HG02973 (cell line): ENCODE results near the gene GALNT9.
"Not testable (repeated sequence)": the region's sequence is repeated elsewhere in the genome, so short reads cannot be mapped to it uniquely, and the experiment has no call there.

Source experiments
- ATAC-seq: cut with Tn5 transposase; IDR thresholded peaks from one replicate; pipeline ENCODE4 v1.9.1; 2021; ENCODE audit warnings: moderate library complexity; ENCODE audit not compliant: unreplicated experiment

Gene GALNT9

DNA sequence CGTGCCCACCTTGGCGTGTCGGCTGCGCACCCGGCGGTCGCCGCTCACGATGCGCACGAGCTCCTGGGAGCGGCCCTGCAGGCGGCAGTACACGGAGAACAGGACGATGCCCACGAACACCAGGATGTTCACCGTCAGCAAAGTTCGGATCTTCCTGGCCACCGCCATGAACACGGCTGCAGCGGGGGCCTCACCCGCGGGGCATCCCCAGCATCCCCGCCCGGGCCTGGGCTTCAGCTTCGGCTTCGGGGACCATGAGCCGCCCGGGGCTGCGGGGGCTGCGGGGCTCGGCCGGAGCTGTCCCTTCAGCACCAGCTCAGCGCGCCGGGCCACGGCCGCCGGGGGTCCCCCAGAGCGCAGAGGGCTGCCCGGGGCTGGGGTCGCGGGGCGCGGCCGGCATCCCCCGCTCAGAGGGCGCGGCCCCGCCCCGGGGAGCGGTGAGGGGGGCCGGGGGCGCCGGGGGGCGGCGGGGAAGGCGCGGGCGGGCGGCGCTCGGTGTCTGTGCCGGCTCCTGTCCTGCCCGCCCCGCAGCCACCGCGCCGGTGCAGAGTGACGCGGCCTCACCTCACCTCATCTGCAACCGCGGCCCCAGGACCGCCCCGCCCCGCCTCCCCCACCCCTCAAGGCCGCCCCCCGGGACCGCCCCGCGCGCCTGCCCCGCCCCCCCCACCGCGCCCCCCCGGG is at the start of gene GALNT9:
Gene GALNT9 (minus strand): TSS at position 554 of the 684 bp plus-strand sequence. CDS start 386 bp downstream, at position 168.
- no peak for ATAC-seq

DNA sequence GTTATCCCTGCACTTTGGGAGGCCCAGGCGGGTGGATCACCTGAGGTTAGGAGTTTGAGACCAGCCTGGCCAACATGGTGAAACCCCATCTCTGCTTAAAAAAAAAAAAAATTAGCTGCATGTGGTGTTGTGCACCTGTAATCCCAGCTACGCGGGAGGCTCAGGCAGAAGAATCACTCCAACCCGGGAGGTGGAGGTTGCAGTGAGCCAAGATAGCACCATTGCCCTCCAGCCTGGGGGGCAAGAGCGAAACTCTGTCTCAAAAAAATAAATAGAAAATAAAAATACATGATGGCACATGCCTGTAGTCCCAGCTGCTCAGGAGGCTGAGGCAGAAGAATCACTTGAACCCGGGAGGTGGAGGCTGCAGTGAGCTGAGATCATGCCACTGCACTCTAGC is 49.7 kb upstream of the GALNT9 start:
- ATAC-seq: not testable (repeated sequence)

DNA sequence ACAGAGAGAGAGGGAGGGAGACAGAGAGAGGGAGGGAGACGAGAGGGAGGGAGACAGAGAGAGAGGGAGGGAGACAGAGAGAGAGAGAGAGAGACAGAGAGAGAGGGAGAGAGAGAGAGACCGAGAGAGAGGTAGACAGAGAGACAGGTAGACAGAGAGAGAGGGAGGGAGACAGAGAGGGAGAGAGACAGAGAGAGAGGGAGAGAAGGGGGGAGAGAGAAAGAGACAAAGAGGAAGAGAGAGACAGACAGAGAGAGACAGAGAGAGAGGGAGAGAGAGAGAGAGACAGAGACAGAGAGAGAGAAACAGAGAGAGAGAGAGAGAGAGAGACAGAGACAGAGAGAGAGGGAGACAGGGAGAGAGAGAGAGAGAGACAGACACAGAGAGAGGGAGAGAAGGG is 47.8 kb upstream of the GALNT9 start:
- ATAC-seq: no peak

DNA sequence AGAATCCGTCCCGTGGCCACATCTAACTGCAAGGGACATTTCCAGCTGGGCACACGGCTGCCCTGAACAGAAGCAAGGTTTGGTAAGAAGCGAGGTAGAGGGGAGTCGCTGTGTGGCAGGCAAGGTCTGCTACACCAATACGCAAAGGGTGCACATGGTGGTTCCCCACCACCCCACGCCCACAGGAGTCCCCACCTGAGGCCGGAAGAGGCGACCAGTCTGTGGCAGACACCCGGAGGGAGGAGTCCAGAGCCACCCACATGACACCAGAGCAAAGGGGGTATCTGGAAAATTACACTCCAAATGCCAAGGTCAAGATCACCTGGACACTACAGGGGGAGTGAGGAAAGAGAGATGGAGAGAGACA is 47.1 kb upstream of the GALNT9 start:
- ATAC-seq: no peak

DNA sequence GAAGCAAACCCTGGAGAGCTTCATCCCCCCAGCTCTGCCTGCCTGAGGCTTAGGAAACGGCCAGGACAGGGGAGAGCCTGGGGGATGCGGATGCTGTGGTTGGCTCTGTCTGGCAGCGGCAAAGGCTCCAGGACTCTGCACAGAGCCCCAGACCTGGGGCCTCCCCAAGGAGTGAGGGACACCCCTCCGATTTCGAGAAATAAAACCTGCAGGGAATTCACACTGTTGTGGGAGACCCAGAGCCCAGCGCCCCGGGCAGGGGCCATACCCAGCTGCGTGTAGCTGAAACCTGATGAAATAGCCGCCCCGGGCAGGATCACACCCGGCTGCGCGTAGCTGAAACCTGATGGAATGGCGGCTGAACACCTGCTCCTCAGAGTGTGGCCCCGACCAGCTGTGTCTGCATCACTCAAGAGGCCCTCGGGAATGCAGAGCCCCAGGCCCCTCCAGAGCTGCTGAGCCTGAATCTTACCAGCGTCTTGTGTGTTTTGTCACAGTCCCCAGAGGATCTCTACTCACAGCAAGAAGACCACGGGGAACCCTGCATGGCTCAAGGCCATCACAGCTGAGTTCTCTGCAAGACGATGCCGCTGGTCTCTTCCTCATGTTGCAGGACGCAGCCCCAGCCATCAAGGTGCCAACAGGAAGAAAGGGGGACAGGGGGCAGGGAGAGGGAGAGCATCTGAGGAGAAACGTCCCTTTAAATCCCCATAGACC is 46.5 kb upstream of the GALNT9 start:
- ATAC-seq: no peak

DNA sequence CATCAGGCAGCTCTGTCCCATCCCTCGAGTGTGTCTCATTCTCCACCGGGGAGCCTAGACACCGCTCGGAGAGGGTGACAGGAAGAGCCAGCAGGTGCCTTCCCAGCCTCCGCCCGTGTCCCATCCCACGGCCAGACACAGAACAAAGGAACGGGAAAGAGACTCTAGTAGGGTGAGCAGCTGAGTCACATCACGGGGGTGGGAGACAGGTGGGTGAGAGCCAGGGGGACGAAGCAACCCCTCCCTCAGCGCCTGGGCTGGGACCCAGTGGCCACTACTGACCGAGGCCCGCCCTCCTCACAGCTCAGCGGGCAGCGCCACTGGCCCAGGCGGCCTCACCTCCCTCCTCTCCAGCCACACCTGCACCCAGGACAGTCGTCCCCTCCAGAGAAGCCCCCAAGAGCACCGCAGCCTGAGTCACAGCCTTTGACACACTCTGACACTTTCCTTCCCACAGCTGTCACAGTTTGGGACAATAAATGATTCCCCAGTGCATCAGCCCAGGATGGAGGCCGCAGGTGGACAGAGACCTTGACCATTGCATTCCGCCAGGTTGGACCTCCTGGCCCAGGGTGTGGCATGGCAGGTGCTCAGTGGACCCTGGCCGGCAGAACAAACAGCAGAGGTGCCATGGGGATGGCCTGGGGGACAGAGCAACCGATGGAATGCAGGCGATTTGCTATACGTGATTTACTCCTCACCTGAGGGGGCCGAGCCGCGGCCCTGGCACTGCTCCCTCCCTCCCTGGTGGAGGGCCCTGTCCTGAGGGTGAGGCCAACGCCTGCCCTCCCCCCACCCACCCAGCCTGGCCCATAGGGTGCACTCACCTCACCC is 45.4 kb upstream of the GALNT9 start:
- no peak for ATAC-seq

DNA sequence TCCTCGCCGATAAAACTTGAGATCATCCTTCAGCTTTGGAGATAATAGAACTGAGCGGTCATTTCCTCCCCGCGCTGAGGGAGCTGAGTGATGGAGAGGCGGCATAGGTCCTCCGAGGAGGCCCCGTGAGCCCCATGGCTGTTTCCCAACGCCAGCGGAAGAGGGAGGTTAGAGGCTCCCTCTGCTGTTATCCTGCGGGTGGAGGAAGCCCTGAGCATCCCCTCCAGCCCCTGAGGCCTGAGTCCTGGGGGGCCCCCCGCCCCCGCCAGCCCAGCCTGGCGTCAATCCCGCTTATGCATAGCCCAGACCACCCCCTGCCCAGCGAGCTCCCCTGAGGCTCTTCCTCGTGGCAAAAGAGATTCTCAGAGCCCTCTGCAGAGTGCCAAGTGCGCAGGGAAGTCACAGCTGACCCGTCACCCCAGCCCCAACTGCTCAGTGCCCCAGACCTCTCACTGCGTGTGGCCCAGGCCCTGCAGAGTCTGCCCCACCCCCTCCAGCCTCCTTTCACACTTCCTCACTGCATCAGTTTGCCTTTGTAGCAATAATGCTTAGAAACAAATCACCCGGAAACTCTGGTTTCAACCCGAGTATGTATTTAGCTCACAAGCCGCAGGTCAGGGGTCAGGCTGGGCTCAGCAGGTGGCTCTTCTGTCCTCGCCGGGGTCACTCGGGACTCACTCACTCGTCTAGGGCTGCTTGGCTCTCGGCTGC is 44.7 kb upstream of the GALNT9 start:
- no peak for ATAC-seq

DNA sequence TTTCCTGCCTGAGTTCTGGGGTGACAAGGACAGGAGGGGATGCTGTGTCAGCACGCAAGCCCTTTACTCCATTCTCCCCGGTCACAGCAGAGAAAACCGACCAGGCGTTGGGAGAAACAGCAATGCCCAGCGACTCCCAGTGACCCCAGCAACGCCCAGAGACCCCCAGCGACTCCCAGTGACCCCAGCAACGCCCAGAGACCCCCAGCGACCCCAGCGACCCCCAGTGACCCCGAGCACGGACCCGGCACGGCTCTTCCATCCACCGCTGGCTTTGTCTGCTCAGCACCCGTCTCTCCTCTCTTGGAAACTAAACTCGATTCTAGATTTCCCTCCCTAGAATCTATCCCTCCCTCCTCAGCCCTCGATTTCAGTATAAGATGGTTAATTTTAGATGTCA is 38.5 kb upstream of the GALNT9 start:
- ATAC-seq: no peak

DNA sequence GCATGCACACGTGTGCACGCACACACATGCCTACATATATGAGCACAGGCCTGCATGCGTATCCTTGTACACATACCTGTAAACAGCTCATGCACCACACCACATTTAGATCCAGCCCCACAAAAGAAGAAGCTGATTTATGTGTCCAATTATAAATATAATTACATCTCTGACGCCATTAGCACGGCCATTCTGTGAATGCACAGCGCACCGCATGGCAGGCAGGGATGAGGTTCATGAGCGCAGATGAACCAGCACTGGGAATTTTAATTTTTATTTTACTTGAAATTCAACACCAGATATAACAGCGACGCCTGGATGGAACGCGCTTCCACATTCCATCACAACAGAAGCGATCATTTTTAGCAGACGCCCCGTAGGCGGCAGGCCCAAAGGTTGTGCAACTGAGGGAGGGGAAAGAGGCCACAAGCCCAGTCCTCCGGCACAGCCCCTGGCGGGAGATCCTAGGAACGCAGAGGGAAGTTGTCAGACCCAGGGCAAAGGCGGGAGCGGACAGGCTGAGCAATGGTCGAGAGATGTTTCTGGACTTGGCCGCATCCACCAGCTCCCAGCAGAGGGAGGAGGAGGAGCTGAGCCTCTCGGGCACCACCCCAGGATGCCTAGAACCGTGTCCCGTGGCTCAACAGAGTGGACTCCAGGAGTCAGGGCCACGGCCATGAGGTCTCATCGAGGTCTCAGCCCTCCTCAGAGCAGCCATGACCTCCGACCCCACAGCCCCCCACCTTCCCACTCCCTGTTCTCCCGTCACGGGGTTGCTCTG is 37.9 kb upstream of the GALNT9 start:
- no peak for ATAC-seq

DNA sequence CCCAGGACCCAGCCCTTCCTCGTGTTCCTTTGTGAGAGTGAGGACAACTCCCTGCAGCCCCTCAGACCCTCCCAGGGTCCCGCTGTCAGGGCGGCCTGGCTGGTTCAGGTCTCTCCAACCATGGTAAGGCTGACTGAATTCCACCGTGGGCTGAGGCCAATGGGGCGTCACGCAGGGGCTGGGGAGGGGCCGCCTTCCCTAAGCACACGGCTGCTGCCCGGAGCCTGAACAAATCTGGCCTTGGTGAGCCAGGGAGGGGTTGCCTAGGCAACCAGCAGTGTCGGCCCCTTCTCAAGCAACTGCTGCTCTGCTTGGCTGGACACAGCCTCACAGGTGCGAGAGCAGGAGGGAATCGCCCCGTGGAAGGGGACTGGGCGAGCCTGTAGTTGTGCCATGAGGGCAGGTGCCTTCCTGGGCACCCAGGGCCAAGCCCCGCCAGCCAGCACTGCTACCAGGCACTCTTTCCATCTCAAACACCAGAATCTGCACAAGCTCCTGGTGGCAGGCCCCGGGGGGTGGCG is 37.0 kb upstream of the GALNT9 start:
- no peak for ATAC-seq

DNA sequence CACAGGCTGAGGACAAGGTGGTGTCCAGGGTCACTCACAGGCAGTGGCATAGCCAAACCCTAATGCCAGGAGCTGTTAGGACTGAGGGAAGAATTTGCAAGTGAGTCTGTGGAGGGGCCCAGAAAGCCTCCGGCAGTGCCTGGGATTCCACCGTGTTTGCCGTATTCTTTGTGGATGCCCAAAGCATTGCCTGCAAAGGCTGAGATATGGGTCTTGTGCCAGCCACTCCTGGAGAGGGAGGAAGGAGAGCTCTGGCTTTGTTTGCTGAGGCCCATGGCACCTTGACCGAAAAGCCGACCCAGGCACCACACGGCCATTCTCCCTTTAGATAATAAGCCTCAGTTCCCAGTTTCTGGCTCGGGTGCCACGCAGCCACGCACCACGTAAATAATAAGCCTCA is 35.8 kb upstream of the GALNT9 start:
- no peak for ATAC-seq

DNA sequence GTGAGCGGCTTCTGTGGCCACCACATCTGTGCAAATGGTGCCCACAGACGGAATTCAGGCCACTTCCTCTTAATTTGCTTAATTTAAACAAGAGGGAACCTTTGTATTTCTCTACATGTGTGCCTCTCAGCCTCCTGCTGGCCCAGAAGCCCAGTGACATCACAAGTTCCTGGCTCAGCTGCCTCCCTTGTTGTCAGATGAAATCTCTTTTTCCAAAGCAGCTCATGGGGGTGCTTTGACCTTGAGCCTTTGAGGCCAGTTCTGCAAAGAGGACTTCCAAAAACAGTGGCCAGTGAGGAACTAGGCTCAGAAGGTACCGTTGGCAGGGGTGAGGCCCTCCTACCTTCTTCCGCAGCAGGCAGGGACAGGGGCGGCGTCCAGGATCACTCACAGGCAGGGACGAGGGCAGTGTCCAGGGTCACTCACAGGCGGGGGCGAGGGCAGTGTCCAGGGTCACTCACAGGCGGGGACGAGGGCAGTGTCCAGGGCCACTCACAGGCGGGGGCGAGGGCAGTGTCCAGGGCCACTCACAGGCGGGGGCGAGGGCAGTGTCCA is 35.0 kb upstream of the GALNT9 start:
- ATAC-seq: no peak

DNA sequence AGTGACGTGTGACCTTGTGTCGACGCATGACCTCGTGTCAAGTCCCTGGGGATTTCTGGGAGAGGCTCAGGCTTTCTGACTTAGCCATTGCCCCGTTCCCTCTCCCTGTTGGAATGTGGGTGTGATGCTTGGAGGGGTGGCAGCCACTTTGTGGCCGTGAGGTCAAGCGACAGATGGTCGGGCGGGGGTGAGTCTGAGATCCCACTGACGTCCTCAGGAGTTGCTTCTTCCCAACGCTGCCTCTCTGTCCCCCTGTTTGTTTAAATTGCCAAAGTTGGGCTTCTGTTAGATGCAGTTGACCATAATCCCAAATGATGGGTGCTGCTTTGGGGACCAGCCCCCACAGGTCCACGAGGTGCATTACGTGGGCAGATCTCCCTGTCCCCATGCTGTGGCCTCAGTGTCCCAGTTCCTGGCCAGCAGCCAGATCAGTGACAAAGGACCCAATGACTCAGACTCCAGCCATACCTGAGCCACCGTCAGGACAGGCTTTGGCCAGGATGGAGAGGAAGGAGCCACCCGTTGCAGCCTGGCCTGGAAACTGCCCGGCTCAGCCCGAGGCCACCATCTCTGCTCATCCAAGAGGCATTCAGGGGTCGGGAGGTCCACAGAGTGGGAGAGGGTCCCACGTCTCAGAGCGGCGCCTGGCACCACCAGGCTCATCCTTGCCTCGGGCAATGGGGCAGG is 34.4 kb upstream of the GALNT9 start:
- no peak for ATAC-seq

DNA sequence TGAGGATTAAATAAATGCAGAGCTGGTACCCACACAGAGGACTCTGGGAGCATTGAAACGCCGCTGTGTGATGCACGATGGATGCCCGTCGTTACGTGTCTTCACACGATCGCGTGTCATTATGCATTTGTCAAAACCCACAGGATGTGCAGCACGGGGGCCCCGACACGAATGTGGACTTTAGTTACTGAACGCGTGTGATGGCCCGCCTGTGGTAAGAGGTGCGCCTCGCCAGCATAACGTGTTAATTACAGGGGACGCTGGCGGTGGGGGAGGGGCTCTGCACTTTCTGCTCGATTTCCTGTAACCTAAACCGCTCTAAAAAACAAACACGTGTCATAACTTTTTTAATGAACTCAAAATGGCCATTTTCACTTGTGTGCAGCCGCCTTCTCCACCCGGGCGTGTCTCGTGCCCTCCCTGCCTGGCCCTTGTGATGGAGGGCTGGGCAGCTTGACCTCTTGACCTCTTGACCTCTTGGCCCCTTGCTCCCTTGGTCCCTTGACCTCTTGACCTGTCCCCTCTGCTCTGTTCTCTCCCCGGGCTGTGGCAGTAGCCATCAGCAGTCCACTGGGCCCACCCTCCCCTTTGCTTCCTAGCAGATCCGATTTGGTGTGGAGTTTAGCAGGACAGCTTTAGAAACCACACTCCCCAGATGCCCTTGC is 33.7 kb upstream of the GALNT9 start:
- ATAC-seq: no peak

DNA sequence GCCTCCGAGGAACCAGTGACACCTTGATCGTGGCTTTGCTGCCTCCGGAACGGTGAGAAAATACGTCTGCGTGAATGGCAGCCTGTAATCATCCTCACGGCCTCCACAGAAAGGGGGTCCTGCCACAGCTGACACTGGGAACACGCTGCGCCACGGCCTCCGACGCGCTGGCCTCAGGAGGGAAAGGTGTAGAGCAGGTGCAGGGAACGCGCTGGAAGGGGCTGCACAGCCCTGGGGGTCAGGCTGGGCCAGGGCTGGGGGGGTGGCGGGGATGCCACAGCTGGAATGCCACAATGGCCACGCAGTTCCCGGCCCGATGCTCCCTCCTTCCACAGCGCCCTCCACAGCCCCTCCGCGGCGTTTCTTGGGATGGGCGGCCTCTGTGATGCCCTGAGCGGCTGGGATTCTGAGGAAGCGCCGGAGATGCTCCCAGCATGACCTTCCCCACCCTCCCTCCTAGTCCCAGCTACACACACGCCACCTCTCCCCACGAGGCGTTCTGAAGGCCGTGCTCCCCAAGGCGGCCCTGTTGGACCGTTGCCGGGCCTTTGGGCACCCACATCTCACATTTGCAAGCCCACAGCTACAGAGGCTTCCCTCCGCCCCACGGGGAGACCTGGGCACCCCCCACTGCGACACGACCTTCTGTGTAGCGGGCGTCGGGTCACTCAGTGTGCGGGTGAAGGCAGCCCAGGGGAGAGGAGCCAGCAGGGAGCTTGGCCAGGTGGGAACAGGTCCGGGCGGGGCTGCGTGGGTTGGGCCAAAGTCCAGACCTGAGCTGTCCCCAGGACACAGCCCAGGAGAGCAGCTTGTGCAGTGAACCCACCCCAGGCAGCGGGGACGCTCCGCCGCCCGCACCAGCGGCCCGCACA is 31.8 kb upstream of the GALNT9 start:
- ATAC-seq: no peak

DNA sequence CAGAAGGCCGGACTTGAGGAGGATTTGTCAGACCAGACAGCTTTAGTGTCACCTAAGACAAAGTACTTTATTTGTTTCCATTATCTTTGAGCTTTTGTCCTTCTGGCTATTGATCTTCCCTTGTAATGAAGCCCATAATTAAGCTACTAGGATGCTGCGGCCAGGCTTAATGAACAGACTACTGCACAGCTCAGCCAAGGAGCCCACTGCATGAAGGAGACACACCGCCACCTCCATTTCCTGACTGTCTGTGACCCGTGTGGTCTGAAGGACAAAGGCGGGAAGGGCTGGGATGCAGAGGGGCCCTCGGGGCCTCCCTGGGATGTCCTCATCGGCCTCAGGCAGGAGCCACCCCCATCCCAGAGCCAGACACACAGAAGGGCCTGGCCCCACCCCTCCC is 31.0 kb upstream of the GALNT9 start:
- no peak for ATAC-seq

DNA sequence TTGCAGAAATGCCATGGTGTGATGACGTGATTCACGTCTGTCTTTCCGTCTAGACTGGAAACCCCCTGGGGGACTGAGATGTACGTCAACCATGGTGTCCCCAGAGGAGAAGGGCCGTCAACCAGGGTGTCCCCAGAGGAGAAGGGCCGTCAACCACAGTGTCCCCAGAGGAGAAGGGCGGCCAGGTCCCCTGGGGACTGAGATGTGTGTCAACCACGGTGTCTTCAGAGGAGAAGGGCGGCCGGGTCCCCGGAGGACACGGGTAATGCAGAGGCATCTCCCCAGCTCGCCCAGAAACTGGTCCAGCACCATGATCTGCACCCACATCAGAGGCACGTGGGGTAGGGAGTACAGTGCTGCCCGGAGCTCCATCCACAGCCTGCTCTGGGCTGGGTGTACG is 30.6 kb upstream of the GALNT9 start:
- no peak for ATAC-seq

DNA sequence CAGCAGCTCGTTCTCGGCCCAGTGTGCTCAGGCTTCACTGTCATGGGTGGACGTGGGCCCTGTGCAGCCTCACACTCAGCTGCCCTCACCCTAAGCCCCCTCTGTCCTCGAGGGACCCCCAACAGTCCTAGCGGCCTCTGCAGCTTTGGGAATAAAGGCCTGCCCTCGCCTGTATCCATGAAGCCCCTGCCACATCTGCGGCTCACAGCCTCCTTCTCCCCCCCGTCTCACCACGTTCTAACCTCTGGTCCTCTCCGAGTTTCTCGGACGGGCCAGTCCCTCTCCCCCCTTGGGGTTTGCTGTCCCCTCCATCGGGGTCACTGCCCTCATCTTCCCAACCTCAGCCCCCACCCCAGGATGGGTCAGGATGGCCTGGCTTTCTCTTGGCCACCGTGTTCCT is 30.2 kb upstream of the GALNT9 start:
- no peak for ATAC-seq
